PFSK-1 (cell line): ENCODE measurements around the gene WNK2.

Source experiments
- FOXP2 ChIP-seq: optimal IDR thresholded peaks from 2 replicates; pipeline ENCODE3; 2011; ENCODE audit warnings: borderline replicate concordance, control low read depth, inconsistent platforms; ENCODE audit not compliant: insufficient read depth; ENCODE audit errors: extremely low read length, extremely low read depth
- POLR2AphosphoS5 ChIP-seq: IDR thresholded peaks from 2 replicates; pipeline ENCODE4 v1.6.1; 2012; ENCODE audit warnings: low read depth, mild to moderate bottlenecking, control low read depth, low read length, moderate library complexity
- REST ChIP-seq, 2 experiments: IDR thresholded peaks; 2 replicates each; pipeline versions ENCODE4 v1.6.1 to v1.8.0; 2011 to 2012; ENCODE audit warnings: low read depth in 2 of 2, low read length in 2 of 2, control low read depth in 1 of 2, inconsistent platforms in 1 of 2, mild to moderate bottlenecking in 1 of 2, moderate library complexity in 1 of 2; ENCODE audit not compliant: insufficient read depth in 1 of 2
- SIN3A ChIP-seq: IDR thresholded peaks from 2 replicates; pipeline ENCODE4 v1.6.1; 2012; ENCODE audit warnings: mild to moderate bottlenecking, low read length, moderate library complexity, borderline replicate concordance; ENCODE audit not compliant: insufficient read depth
- TAF1 ChIP-seq: IDR thresholded peaks from 2 replicates; pipeline ENCODE4 v1.6.1; 2012; ENCODE audit warnings: low read length, control low read depth, borderline replicate concordance; ENCODE audit not compliant: insufficient read depth

Gene WNK2

DNA sequence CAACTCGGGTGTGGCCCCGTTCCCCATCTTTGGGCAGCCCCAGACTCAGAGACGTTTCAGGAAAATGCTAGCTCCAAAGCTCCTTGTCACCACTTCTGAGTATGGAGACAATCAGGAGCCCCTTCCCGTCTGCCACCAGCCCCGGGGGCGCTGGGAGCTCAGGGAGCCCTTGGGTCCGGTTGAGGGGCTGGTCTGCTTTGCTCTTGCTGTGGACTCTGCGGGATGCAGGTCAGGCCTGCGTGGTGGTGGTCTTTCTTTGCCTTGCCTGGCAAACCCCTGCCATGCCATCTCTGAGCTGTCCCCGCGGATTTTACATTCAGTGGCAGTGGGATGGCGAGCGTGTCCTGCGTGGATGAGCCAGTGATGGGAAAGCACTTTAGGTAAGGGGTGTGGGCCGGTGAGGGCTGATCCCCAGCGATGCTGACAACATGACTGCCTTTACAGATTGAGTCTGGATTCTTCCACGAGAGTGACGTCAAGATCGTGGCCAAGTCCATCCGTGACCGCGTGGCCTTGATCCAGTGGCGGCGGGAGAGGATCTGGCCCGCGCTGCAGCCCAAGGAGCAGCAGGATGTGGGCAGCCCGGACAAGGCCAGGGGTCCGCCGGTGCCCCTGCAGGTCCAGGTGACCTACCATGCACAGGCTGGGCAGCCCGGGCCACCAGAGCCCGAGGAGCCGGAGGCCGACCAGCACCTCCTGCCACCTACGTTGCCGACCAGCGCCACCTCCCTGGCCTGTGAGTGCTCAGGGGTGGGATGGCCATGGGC is 63.3 kb downstream of the WNK2 start:
- TF ChIP-seq POLR2AphosphoS5, result no peak
- TF ChIP-seq TAF1, result no peak
- no peak for TF ChIP-seq FOXP2

DNA sequence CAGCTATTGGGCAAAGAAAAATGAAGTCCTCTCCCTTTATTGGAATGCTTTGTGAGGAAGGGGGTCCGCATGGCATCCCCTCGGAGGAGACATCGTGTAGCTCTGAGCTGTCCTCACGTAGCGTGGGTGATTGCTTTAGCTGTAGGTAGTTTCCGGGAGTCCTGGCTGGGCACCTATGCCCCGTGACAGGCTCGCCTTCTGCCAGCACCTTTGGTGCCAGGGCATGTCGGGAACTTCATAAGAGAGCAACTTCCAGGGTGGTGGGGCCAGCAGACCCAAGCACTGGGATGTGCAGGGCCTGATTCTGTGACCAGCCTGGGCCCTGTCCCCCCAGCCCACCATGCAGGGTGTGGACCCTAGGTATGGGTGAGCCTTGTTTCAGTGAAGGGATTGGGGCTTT is 64.0 kb downstream of the WNK2 start:
- no peak for TF ChIP-seq POLR2AphosphoS5

DNA sequence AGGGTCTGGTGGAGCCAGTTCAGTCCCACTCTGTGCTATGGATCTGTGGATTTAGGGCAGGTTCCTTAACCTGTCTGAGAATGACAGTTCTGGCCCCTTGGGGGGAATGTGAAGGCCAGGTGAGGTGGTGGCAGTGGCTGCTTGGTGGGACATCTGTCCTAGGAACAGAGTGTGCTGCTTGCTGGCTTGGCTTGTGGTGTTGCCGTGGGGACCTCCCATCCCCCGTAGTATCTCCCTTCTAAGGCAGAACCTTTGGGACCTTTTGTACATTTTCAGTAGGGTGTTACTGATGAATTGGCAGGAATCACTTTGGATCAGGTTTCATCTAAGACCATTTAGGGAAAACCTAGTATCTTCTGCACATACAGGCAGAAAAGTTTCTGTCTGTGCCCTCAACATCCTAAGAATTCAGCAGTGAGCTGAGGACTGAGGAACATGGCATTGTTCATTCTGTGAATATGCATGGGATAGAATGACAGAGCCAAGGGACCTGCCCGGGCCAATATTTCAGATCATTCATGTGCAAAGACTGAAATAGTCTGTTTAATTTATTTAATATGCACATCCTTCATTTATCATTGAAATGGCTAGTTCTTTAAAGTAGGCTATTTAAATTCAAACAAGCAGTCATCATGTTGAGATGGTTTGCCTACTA is 64.6 kb downstream of the WNK2 start:
- TF ChIP-seq FOXP2, result no peak

GRCh38 chr9:93250185-93250584 is 66.2 kb downstream of the WNK2 start:
- no peak for TF ChIP-seq TAF1

GRCh38 chr9:93252116-93252780 is 68.3 kb downstream of the WNK2 start:
- TF ChIP-seq FOXP2, result no peak
- TF ChIP-seq POLR2AphosphoS5, result no peak
- TF ChIP-seq TAF1, result no peak
- no peak for TF ChIP-seq REST (IDR thresholded peaks at IDR 0.05; ENCODE audit: insufficient read depth in 1 of 2, low read depth in 2 of 2, low read length in 2 of 2)
- no peak for TF ChIP-seq SIN3A

GRCh38 chr9:93252781-93253530 is 69.0 kb downstream of the WNK2 start:
- no peak for TF ChIP-seq REST (IDR thresholded peaks at IDR 0.05; ENCODE audit: insufficient read depth in 1 of 2, low read depth in 2 of 2, low read length in 2 of 2)
- no peak for TF ChIP-seq FOXP2

- TF ChIP-seq POLR2AphosphoS5, result no peak
- TF ChIP-seq TAF1, result no peak
Observed at GRCh38 chr9:93253633-93254032, 69.7 kb downstream of the WNK2 start.

DNA sequence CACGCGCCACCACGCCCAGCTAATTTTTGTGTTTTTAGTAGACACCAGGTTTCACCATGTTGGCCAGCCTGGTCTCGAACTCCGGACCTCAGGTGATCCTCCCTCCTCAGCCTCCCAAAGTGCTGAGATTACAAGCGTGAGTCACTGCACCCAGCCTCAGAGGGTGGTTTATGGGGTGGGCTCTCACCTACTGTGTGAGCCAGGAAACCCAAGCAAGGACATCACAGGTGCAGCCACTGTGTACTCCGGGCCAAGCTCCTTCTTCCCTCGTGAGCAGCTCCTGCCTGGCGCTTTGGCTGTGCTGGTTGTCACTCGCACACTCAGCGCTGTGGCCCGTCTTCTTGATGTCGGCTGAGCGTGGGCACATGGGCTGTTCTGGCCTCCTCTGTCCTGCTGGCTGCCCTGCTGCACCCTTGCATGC is 70.1 kb downstream of the WNK2 start:
- TF ChIP-seq TAF1 (no peak), POLR2AphosphoS5 (no peak), SIN3A (no peak), REST (IDR thresholded peaks at IDR 0.05; ENCODE audit: insufficient read depth in 1 of 2, low read depth in 2 of 2, low read length in 2 of 2) (no peak), FOXP2 (no peak)
